HG03097 (cell line): Measurements from ENCODE around the gene KRTAP10-9.
"Not testable (repeated sequence)": the region's sequence is repeated elsewhere in the genome, so short reads cannot be mapped to it uniquely, and the experiment has no call there.

Experiments used
- ATAC-seq: cut with Tn5 transposase; IDR thresholded peaks from one replicate; pipeline ENCODE4 v1.9.1; 2021; ENCODE audit not compliant: unreplicated experiment, low FRiP score

KRTAP10-9 gene

DNA sequence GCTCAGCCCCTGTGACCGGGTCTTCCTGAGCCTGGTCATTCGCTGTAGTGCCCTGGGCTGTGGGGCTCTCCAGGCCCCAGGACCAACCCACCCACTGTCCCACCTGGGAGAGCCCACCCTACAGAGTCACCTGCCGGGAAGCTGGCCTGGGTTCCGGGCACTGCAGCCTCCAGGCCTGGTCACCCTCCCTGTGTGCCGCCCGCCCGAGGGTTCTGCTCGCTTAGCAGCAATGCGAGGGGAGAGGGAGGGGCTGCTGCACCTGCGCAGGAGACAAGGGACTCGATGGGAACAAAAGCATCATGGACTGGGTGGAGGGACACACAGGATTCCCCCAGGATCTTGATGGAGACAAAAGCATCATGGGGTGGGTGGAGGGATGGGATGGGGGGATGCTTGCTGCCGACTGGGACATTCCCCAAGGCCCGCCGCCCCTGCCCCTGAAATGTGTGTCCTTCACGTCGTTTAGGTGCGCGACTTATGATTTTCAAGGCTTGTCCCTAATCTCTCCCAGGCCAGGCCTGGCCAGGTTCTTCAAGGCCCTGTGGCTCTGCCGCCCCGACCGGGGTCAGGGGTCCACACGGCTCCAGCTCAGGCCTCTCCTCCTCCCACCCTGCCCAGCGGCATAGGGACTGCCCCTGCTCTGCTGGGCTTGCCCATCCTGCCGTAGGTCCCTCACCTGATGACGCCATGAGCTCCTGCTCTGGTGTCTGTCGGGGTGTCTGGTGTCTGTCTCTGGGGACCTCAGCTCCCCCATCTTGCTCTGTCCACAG, 13.3 kb upstream of the KRTAP10-9 start:
- no peak for ATAC-seq

DNA sequence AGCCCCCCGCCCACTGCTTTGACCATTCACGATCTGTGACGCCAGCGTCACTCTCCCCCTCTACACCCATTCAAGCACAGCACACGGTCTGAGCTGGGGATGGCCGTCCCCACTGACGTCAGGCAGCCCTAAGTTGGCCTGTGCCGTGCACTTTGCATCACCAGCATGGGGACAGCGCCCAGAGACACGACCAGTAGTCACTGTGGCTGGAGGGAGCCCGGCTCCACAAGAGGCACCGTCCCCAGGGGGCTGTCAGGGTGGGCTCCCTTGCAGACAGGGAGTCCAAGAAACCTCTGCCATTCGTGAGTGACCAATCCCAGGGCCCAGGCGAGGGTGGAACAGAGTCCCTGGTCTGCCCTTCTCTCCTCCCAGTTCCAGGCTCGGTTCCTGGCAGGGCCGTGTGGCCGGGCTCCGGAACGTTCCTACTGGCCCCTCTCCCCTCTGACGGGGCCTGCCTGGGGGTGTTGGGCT, 12.7 kb upstream of the KRTAP10-9 start:
- no peak for ATAC-seq

DNA sequence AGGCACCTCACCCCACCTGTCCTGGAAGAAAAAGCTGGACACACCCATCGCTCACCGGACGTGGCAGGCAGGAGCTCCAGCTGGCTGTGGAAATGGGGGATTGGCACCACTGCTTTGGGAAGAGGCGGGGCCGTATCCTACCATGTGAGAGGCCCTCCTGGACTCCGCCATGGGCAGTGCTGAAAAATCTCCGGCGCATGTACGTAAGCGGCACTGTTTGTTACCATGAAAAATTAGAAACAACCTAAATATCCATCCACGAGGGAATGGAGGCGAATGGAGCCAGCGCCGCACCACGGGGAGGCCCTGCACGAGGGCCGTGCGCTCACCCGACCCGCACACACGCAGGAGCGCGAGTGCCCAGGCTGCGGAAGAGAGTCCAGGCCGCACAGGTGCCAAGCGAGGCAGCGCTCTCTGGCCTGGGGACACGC, 11.9 kb upstream of the KRTAP10-9 start:
- no peak for ATAC-seq

DNA sequence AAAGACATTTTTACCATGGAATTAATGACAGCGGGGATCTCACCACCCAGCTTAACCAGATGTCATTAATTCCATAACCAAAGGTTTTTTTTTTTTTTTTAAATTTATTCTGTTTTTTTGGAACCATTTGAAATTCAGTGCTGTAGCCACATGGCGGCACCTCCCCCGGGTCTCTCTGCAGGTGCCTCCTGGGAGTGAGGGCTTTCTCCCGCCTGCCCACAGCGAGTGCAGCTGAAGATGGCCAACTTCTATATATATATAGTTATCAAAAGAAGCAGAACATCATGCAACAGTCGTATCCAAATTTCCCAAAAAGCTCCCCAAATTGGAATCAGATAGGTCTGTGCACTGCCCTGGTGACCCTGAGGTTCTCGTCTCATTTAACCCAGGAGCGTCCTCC, 11.4 kb upstream of the KRTAP10-9 start:
- no peak for ATAC-seq

DNA sequence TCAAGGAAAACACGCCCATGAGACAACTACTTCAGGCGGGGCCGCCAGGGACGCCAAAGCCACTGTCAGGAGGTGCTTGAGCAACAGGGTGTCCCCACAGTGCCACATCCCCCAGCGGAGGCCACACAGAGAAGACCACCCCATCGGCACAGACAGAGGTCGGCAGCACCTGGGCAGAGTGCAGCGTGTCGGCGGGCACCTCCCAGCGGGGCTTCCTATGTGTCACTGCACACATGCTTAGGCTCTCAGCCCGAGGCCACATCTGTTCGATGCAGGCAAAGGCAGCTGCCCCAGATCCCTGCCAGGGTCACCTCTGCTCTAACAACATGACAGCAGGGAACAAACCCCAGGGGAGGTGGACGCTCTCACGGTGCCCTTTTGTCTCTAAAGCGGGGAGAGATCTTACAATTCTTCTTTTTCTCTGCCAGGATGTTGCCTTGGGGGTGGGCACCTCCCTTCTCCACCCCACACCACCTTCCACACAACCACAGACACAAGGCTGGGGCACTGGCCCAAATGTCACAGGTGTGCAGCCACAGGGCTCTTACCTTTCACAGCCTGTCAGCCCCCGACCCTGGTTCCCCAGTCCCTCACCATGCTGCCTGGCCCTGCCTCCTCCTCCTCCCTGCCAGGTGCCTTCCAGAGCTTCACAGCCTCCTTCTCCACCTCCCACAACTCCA, 10.8 kb upstream of the KRTAP10-9 start:
- no peak for ATAC-seq

DNA sequence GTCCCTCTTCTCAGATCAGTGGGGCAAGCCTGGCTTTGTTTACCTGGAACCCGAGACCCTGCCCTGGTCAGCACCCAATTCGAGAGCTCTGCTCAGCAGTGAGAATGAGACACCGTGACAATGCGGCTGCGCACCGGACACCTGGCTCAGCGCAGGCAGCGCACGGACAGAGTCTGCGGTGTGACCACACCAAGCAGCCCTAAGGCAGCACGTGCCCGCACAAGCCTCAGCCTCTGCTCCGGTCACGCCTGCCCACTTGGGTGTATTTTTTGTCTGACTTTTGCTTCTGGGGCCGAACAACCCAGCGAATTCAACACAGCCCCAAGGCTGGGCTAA, 10.3 kb upstream of the KRTAP10-9 start:
- no peak for ATAC-seq

DNA sequence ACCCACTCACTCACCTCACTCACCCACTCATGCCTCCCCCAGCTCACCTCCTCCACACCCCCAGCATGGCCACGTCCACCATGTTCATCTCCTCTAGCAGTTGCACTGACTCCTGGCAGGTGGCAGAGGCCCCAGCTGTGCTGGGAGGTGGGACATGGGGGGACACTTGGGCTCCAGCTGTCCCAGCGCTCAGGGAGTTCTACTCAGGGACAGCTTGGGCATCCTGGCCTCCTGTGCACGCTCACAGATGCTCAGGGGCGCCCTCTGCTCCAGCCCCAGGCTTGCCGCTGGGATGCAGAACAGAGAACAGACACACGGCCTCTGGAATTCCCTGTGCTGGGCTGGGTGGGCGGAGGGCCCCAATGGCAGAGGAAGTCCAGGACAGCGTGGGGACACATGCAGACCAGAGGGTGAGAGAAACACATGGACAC, 9.8 kb upstream of the KRTAP10-9 start:
- no peak for ATAC-seq

DNA sequence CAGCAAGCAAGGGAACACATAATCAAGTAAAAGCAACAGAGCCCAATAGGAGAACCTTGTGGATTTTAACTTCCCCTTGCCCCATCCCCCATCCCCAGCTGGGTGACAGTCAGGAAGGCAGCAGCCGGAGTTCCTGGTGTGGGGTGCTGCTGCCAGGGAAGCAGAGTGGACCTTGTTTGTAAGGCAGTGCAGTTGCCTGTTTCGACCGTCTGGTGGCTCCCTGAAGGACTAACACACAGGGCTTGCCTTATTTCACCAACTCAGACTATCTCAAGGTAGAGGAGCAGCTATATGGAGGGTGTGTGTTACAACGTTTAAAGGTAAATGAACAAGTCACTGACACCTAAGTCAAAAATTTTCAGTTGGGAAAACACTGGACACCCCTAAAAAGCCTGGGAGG, 8.4 kb upstream of the KRTAP10-9 start:
- no peak for ATAC-seq

DNA sequence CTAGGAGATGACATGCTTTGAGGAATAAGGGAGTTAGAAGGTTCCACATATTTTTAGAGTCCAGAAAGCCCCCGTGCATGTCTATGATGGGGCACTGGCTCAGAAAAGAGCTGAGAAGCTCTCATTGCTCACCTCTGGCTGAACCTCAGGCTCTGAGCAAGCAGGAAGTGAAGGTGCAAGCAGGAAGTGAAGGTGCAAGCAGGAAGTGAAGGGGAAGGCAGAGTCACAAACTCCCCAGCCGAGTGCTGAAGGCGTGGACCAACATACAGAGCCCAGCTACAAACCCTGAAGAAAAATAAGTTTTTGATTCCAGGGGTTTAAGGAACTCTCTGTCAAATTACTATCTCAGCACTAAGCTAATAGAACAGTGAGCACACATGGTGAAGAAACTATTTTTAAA, 8.0 kb upstream of the KRTAP10-9 start:
- no peak for ATAC-seq

DNA sequence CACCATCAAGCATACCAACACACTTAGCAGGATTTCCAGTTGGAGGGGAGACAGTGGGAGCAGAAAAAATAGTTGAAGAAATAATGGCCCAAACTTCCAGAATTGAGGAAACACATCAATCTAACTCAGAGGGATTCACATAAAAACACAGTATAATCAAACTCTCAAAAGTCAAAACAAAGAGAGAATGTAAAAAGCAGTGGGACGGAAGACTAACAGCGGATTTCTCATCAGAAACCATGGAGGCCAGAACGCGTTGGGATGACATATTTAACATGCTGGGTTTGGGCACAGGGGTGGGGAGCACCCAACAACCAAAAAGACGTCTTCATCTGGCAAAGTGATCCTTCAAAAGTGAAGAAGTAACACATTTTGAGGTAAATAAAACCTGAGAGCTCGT, 7.0 kb upstream of the KRTAP10-9 start:
- no peak for ATAC-seq

DNA sequence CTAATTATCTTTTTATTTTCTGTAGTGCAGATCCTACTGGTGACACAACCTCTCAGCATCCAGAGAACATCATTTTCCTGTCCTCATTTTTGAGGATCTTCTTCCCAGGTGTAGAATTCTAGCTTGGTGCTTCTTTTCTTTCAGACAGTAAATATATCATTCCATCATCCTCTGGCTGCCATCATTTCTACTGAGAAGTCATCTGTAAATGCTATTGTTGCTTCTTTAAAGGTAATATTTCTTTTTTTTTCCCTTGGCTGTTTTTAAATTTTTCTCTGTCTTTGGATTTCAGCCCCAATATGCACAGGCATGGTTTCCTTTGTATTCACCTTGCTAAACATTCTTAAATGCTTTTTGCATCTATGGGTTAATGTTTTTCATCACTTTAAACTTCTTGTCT, 3.3 kb upstream of the KRTAP10-9 start:
- no peak for ATAC-seq

DNA sequence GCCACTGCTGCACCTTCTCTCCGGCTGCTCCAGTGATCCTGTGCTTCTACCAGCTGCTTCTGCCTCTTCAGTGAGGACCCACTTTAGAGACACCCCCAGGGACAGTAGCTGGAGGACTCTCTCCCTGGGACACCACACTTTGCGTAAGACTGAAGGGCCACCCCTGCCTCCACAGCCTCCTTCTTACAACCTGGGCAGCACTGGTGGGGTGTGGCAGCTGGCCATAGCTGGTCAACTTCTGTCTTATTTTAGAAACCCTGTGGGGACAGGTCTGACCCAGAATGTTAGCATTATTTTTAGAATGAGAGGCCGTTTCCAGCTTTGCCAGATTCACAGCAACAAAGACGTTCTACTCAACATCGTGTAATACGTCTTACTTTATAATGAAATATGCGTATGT, 1.1 kb upstream of the KRTAP10-9 start:
- no peak for ATAC-seq

DNA sequence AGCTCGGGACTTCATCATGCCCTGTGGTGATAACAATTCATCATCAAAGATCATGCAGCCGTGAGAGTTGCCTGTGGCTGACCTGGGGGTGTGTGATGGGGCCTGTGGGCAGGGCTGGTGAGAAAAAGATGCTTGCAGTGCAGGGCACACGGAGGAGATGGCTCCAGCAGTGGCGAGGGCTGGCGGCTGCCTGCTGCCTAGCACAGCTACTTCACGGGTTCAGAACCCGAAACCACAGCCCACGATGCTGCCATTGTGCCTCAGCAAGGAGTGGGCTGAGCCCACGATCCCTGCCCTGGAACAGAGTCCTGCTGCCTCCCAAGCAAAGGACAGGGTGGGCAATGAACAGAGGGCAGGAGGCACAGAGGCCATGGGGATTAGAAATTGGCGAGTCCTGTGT, 631 bp upstream of the KRTAP10-9 start:
- no peak for ATAC-seq

DNA sequence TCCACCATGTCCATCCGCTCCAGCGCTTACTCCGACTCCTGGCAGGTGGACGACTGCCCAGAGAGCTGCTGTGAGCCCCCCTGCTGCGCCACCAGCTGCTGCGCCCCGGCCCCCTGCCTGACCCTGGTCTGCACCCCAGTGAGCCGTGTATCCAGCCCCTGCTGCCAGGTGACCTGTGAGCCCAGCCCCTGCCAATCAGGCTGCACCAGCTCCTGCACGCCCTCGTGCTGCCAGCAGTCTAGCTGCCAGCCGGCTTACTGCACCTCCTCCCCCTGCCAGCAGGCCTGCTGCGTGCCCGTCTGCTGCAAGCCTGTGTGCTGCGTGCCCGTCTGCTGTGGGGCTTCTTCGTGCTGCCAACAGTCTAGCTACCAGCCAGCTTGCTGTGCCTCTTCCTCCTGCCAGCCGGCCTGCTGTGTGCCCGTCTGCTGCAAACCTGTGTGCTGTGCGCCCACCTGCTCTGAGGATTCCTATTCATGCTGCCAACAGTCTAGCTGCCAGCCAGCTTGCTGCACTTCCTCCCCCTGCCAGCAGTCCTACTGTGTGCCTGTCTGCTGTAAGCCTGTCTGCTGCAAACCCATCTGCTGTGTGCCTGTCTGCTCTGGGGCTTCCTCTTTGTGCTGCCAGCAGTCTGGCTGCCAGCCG, 409 bp downstream of the KRTAP10-9 start:
- not testable (repeated sequence) for ATAC-seq

DNA sequence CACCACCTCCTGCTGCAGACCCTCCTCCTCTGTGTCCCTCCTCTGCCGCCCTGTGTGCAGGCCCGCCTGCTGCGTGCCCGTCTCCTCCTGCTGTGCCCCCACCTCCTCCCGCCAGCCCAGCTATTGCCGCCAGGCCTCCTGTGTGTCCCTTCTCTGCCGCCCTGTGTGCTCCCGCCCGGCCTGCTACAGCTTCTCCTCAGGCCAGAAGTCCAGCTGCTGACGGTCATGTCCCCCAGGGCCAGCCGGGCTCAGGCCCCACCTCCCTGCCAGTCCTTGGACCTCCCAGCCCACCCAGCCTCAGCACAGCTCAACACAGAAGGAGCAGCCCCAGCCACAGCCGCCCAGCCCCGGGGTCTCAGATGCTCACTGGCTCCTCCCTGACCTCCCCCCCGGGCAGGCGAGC, 939 bp downstream of the KRTAP10-9 start:
- ATAC-seq, result not testable (repeated sequence)

DNA sequence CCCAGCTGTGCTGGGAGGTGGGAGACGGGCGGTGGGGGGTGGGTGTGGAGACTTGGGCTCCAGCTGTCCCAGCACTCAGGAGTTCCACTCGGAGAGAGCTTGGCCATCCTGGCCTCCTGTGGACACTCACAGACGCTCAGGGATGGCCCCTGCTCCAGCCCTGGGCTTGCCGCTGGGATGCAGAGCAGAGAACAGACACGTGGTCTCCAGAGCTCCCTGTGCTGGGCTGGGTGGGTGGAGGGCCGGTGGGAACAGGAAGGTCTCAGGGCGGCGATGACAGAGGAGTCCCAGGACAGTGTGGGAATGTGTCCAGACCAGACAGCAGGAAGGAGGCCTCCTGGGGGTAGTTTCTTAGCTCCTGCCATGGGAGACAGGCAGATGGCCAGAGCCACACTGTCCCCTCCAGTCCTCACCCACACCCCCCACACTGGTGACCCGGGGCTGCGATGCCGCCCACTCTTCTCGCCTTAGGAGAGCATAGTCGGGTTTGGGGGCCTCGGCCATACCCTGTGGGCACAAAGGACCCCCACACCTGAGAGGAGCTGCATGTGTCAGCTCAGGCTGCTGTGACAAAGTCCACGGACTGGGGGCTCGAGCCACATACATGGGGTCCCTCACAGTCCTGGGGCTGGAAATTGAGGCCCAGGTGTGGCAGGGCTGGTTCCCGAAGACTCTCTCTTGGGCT, 2.0 kb downstream of the KRTAP10-9 start:
- ATAC-seq, result no peak

DNA sequence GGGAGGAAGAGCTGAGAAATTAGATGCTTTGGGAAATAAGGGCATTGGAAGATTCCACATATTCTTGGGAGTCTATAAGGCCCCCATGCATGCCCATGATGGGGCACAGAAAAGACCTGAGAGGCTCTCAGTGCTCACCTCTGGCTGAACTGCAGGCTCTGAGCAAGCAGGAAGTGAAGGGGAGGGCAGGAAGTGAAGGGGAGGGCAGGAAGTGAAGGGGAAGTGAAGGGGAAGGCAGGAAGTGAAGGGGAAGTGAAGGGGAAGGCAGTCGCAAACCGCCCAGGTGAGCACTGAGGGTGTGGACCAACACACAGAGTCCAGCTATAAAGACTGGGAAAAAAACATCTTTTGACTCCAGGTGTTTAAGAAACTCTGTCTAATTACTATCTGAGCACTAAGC, 3.5 kb downstream of the KRTAP10-9 start:
- ATAC-seq, result no peak

DNA sequence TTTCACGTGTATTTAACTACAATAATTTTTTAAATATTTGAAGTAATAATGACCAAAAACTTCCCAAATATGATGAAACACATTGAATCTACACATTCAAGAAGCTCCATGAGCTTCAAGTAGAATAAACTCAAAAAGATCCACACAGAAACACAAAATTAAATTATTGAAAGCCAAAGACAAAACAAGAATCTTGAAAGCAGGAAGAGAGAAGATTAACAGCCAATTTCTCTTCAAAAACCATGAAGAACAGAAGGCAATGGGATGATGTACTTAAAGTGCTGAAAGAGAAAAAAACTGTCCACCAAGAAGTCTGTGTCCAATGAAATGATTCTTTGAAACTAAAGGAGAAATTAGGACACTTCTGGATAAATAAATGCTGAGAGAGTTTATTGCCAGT, 5.2 kb downstream of the KRTAP10-9 start:
- ATAC-seq, result no peak

DNA sequence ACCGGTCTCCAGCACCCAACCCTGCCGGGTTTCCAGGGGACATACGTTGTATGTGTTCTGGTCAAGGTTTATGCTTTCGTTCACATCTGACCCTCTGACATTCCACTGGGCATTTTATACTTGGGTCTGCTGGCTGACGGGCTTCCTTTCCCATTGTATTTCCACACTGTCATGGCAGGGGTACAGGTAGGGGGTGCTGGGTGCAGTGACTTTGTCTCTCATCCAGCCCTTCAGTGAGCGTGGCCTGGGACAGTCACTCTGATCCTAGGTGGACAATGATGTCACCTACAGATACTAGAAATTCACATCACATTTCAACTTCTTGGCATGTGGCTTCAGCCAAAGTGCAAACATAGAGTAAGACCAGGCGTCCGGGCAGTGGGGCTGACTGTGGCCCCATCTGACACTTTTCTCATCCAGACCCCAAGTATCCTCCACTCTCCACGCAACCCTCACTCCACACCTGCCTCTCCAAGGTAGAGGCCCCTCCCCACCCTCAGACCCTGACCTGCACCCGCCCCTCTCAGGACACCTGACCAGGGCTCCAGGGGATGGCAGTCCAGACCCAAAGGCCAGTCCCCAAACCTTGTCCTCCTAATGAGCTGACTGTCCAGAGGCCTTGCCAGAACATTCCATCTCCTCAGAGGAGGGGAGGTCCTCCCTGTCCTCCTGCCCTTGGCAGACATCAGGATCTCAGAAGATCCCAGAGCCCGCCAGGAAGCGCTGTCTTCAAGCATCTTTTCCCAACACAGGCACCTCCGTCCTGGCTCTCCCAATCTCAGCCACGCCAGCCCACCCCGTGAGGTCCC, 9.5 kb downstream of the KRTAP10-9 start:
- no peak for ATAC-seq
